SK-N-SH (cell line): Measurements from ENCODE around the gene NDFIP1. TPM values are rescaled to one million over a fixed set of nuclear protein-coding genes. Genes with fewer than 3 reads are reported as not detected.
A peak's percentile ranks its signal among the peaks of the same experiment; 100 is the strongest.

Source experiments
- CTCF ChIA-PET: fragments of 300-600, 350-600 bp; formaldehyde crosslinking; extraction: SDS; loops from one replicate; lab custom pipeline; 2021; lab: Yijun Ruan, JAX
- POLR2A ChIA-PET: fragments of 350-600 bp; sonication (Branson Sonifier 250); formaldehyde crosslinking; extraction: SDS; loops from one replicate; lab custom pipeline; 2020; ENCODE audit warnings: antibody characterized with exemption, inconsistent platforms; lab: Yijun Ruan, JAX
- DNase-seq: peaks from one replicate; pipeline ENCODE4 v3.0.0; 2012
- H2AFZ ChIP-seq: fragments of 200-600 bp; sonication (generic); 2 replicates; pipeline ENCODE4 v1.8.1; 2016; ENCODE audit warnings: antibody characterized with exemption, mild to moderate bottlenecking, low read depth
- H3F3A ChIP-seq: fragments of 200-600 bp; sonication (generic); replicated peaks from 2 replicates; pipeline ENCODE3; 2016; ENCODE audit warnings: antibody characterized with exemption, mild to moderate bottlenecking; ENCODE audit not compliant: insufficient read depth
- H3K27ac ChIP-seq, 2 experiments: fragments of 200-500 bp in 1 of 2; fragments of 200-600 bp in 1 of 2; sonication (Bioruptor generic) in 1 of 2; sonication (generic), shearing (Covaris generic) in 1 of 2; 2 replicates each; pipeline versions ENCODE4 v1.5.1 to v1.6.1; 2014 to 2016; ENCODE audit warnings: low read depth in 2 of 2, inconsistent platforms in 1 of 2, low read length in 1 of 2, mild to moderate bottlenecking in 1 of 2, mixed read lengths in 1 of 2
- H3K27me3 ChIP-seq: fragments of 200-600 bp; sonication (generic), shearing (Covaris generic); 2 replicates; pipeline ENCODE4 v1.6.1; 2016; ENCODE audit warnings: mixed run types; ENCODE audit not compliant: insufficient read depth
- H3K36me3 ChIP-seq, 2 experiments: fragments of 200-500 bp in 1 of 2; fragments of 200-600 bp in 1 of 2; sonication (Bioruptor generic) in 1 of 2; sonication (generic) in 1 of 2; replicated peaks in 1 of 2; 2 replicates each; pipeline versions ENCODE3 to v1.5.1; 2014 to 2016; ENCODE audit warnings: low read length in 1 of 2, mild to moderate bottlenecking in 1 of 2; ENCODE audit not compliant: insufficient read depth in 2 of 2, control insufficient read depth in 1 of 2
- H3K4me1 ChIP-seq, 2 experiments: fragments of 200-500 bp in 1 of 2; fragments of 200-600 bp in 1 of 2; sonication (Bioruptor generic) in 1 of 2; sonication (generic), shearing (Covaris generic) in 1 of 2; 2 replicates each; pipeline versions ENCODE4 v1.5.1 to v1.6.1; 2014 to 2016; ENCODE audit warnings: low read depth in 1 of 2, low read length in 1 of 2, mixed run types in 1 of 2; ENCODE audit not compliant: insufficient read depth in 2 of 2, control insufficient read depth in 1 of 2
- H3K4me2 ChIP-seq: fragments of 200-600 bp; sonication (generic), shearing (Covaris generic); 2 replicates; pipeline ENCODE4 v1.6.1; 2017; ENCODE audit warnings: mixed run types
- H3K4me3 ChIP-seq, 2 experiments: fragments of 200-500 bp in 1 of 2; fragments of 200-600 bp in 1 of 2; sonication (Bioruptor generic) in 1 of 2; sonication (generic), shearing (Covaris generic) in 1 of 2; 2 replicates each; pipeline versions ENCODE4 v1.5.1 to v1.8.1; 2014 to 2016; ENCODE audit warnings: low read depth in 2 of 2, inconsistent platforms in 1 of 2, low read length in 1 of 2, mild to moderate bottlenecking in 1 of 2, mixed read lengths in 1 of 2, moderate library complexity in 1 of 2
- H3K79me2 ChIP-seq: fragments of 200-600 bp; sonication (generic); 2 replicates; pipeline ENCODE4 v1.8.1; 2017; ENCODE audit warnings: mild to moderate bottlenecking; ENCODE audit not compliant: insufficient read depth
- H3K9ac ChIP-seq: fragments of 200-600 bp; sonication (generic); 2 replicates; pipeline ENCODE4 v1.6.1; 2017; ENCODE audit warnings: mixed run types
- H3K9me2 ChIP-seq: fragments of 200-600 bp; sonication (generic); 2 replicates; pipeline ENCODE4 v1.6.1; 2017; ENCODE audit warnings: mixed run types
- H3K9me3 ChIP-seq: fragments of 200-600 bp; sonication (generic); 2 replicates; pipeline ENCODE4 v1.6.1; 2017; ENCODE audit warnings: mixed run types, mild to moderate bottlenecking, moderate library complexity
- H4K20me1 ChIP-seq: fragments of 200-600 bp; sonication (generic); 2 replicates; pipeline ENCODE4 v1.6.1; 2017; ENCODE audit warnings: mild to moderate bottlenecking, mixed run types; ENCODE audit not compliant: insufficient read depth
- CHD2 ChIP-seq: fragments of 150-350 bp; IDR thresholded peaks from 2 replicates; pipeline ENCODE4 v1.6.1; 2018; ENCODE audit warnings: low read length; ENCODE audit not compliant: partially characterized antibody
- EP300 ChIP-seq, 2 experiments: IDR thresholded peaks; 2 replicates each; pipeline versions ENCODE4 v1.4.0 to v1.6.1; 2012; ENCODE audit warnings: borderline replicate concordance in 1 of 2, low read depth in 1 of 2, low read length in 1 of 2
- GATA2 ChIP-seq: sonication (generic); formaldehyde crosslinking; IDR thresholded peaks from 2 replicates; pipeline ENCODE4 v1.5.0; 2020; ENCODE audit warnings: mild to moderate bottlenecking, missing genetic modification reagents
- MEF2A ChIP-seq: IDR thresholded peaks from 2 replicates; pipeline ENCODE4 v1.4.0; 2012; ENCODE audit warnings: low read depth, borderline replicate concordance
- MXI1 ChIP-seq: IDR thresholded peaks from 2 replicates; pipeline ENCODE4 v1.6.1; 2012; ENCODE audit warnings: mild to moderate bottlenecking, low read depth, low read length, improper control_type of control experiment
- POLR2AphosphoS5 ChIP-seq: IDR thresholded peaks from 2 replicates; pipeline ENCODE4 v1.6.1; 2012; ENCODE audit warnings: low read depth, low read length
- RCOR1 ChIP-seq: fragments of 150-350 bp; IDR thresholded peaks from 2 replicates; pipeline ENCODE4 v1.6.1; 2017; ENCODE audit warnings: antibody characterized with exemption, low read length
- TAF1 ChIP-seq: IDR thresholded peaks from 2 replicates; pipeline ENCODE4 v1.6.1; 2012; ENCODE audit warnings: low read depth, mild to moderate bottlenecking, low read length, moderate library complexity, borderline replicate concordance
- TCF12 ChIP-seq: IDR thresholded peaks from 2 replicates; pipeline ENCODE4 v1.4.0; 2012
- ZBTB33 ChIP-seq: IDR thresholded peaks from 2 replicates; pipeline ENCODE4 v1.4.0; 2012; ENCODE audit warnings: low read depth, borderline replicate concordance
- WGBS: methylation state at CpG from one replicate; pipeline ENCODE4 v1.1.6; 2017; ENCODE audit warnings: low lambda C conversion rate; 5-methylcytosine and 5-hydroxymethylcytosine counted together
- polyA plus RNA-seq, 3 experiments: library from polyadenylated mRNA; depleted of rRNA; stranded (reverse); fragments of >200 nt; gene quantifications; 2 replicates each; pipeline ENCODE4 v1.2.3, GENCODE V29; 2012
- TF ChIP-seq, protein P1 (sequence below): fragments of 150-350 bp; IDR thresholded peaks from 2 replicates; pipeline ENCODE4 v1.6.1; 2017; ENCODE audit warnings: antibody characterized with exemption, low read length, low read depth, borderline replicate concordance
- TF ChIP-seq, protein P2 (sequence below): IDR thresholded peaks from 2 replicates; pipeline ENCODE4 v1.4.0; 2012; ENCODE audit warnings: low read depth, borderline replicate concordance
- TF ChIP-seq, protein P3 (sequence below): fragments of 150-350 bp; IDR thresholded peaks from 2 replicates; pipeline ENCODE4 v1.6.1; 2016; ENCODE audit warnings: mild to moderate bottlenecking, low read depth, low read length

The NDFIP1 gene
- polyA plus RNA-seq, 1 of the 3 experiments (the other 2 are of a cell fraction), result 40.0 TPM

GRCh38 chr5:142184988-142185387, 76.4 kb downstream of the NDFIP1 start:
- no peaks in the 10 kb centered on the region for H3K27me3 ChIP-seq
- 0 out of 2 replicates have a peak, but pooled peaks have one; percentile 11 for TF ChIP-seq TCF12
- TF ChIP-seq TAF1, result no peak
- TF ChIP-seq EP300 (IDR thresholded peaks at IDR 0.05; ENCODE audit: borderline replicate concordance in 1 of 2, low read depth in 1 of 2, low read length in 1 of 2), result peak in 1 of 2 experiments; percentile 86; a peak in 2 of 4 replicates
- TF ChIP-seq, protein P1, sequence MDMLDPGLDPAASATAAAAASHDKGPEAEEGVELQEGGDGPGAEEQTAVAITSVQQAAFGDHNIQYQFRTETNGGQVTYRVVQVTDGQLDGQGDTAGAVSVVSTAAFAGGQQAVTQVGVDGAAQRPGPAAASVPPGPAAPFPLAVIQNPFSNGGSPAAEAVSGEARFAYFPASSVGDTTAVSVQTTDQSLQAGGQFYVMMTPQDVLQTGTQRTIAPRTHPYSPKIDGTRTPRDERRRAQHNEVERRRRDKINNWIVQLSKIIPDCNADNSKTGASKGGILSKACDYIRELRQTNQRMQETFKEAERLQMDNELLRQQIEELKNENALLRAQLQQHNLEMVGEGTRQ, result no peak
- TF ChIP-seq MXI1, result peak; percentile 83
- TF ChIP-seq MEF2A, result no peak
- TF ChIP-seq RCOR1, result peak; percentile 66; the same call in 1 of the 2 replicates
- TF ChIP-seq, protein P2, sequence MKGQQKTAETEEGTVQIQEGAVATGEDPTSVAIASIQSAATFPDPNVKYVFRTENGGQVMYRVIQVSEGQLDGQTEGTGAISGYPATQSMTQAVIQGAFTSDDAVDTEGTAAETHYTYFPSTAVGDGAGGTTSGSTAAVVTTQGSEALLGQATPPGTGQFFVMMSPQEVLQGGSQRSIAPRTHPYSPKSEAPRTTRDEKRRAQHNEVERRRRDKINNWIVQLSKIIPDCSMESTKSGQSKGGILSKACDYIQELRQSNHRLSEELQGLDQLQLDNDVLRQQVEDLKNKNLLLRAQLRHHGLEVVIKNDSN, result no peak
- TF ChIP-seq CHD2, result peak; percentile 20
- TF ChIP-seq, protein P3, sequence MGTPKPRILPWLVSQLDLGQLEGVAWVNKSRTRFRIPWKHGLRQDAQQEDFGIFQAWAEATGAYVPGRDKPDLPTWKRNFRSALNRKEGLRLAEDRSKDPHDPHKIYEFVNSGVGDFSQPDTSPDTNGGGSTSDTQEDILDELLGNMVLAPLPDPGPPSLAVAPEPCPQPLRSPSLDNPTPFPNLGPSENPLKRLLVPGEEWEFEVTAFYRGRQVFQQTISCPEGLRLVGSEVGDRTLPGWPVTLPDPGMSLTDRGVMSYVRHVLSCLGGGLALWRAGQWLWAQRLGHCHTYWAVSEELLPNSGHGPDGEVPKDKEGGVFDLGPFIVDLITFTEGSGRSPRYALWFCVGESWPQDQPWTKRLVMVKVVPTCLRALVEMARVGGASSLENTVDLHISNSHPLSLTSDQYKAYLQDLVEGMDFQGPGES, result no peak
- peak; percentile 66; the same call in 1 of the 2 replicates for TF ChIP-seq GATA2
- no peak for TF ChIP-seq POLR2AphosphoS5
- no peak for TF ChIP-seq ZBTB33
- TF ChIP-seq, all 33 proteins: peak for 6
- H3K9me2 ChIP-seq, result no peaks in the 10 kb centered on the region
- ChIA-PET POLR2A (interaction anchor here (0.8 to 1.8 kb wide), 4 partner anchors 16 to 172 kb away, joined by 3 to 8 read pairs (median 4); partner anchors contain the start of gene SPRY4), CTCF (interaction anchor here (0.6 to 4.9 kb wide), 4 partner anchors 29 to 364 kb away, joined by 3 to 34 read pairs (median 10); no protein-coding TSS in a partner anchor)
- no peaks in the 10 kb centered on the region for H3K36me3 ChIP-seq
- H3K4me2 ChIP-seq, result no peak overlapping the region
- no peaks in the 10 kb centered on the region for H3F3A ChIP-seq
- DNase-seq, result peak; percentile 50
- H3K4me1 ChIP-seq, result peaks cover 0 to 68% of the 10 kb centered on the region in 2 experiments; a peak in 2 of 4 replicates
- H3K9me3 ChIP-seq, result no peaks in the 10 kb centered on the region
- no peaks in the 10 kb centered on the region for H4K20me1 ChIP-seq
- peak overlapping the region in 1 of 2 experiments; percentile 98; a peak in 2 of 4 replicates for H3K27ac ChIP-seq
- WGBS, result 64% methylated on average over 9 of the region's 9 CpGs
- no peaks in the 10 kb centered on the region for H3K79me2 ChIP-seq
- no peak overlapping the region for H3K9ac ChIP-seq
- no peak overlapping the region for H2AFZ ChIP-seq
- H3K4me3 ChIP-seq, result no peak overlapping the region
